ENCODE results near the gene DENND4A. TPM values are rescaled to one million over a fixed set of nuclear protein-coding genes. Genes with fewer than 3 reads are reported as not detected.

Gene DENND4A
- total and polyA plus RNA-seq, 10 of the 15 experiments (the other 5 are each of a cell fraction or from before 2014, with no cell fraction given), result 14.2 to 81.8 (median 34.1) TPM

- no peak for TF ChIP-seq ZBTB11 (CRISPR knock-in tag; IDR thresholded peaks at IDR 0.05)
- TF ChIP-seq BCL3 (IDR thresholded peaks at IDR 0.05; ENCODE audit: borderline replicate concordance, insufficient read depth, low read depth, low read length, poor library complexity, severe bottlenecking), result no peak
- peak; percentile 55; the same call in 1 of the 2 replicates for TF ChIP-seq DPF2 (IDR thresholded peaks at IDR 0.05)
- TF ChIP-seq PAX5 (IDR thresholded peaks at IDR 0.05; ENCODE audit: borderline replicate concordance, low read depth, low read length), result no peak
- 0 out of 2 replicates have a peak, but pooled peaks have one; percentile 17 for TF ChIP-seq NFYB (IDR thresholded peaks at IDR 0.05; ENCODE audit: insufficient read depth, low read depth, low read length)
- TF ChIP-seq CREB1 (IDR thresholded peaks at IDR 0.05; ENCODE audit: low read depth), result no peak
- TF ChIP-seq ZNF274 (IDR thresholded peaks at IDR 0.05; ENCODE audit: insufficient read depth, insufficient read length), result no peak
- no peak for TF ChIP-seq SRF (IDR thresholded peaks at IDR 0.05; ENCODE audit: low read depth in 2 of 2, low read length in 2 of 2)
- no peak for TF ChIP-seq IRF4 (IDR thresholded peaks at IDR 0.05; ENCODE audit: low read depth, low read length)
- TF ChIP-seq RELB (IDR thresholded peaks at IDR 0.05; ENCODE audit: low read depth), result peak; percentile 33; the same call in 1 of the 2 replicates
- TF ChIP-seq KDM1A (IDR thresholded peaks at IDR 0.05; ENCODE audit: borderline replicate concordance), result no peak
- TF ChIP-seq ZNF384 (IDR thresholded peaks at IDR 0.05; ENCODE audit: borderline replicate concordance, low read depth, low read length), result no peak
- TF ChIP-seq TCF3 (IDR thresholded peaks at IDR 0.05; ENCODE audit: borderline replicate concordance, insufficient read depth, low read depth, low read length), result no peak
- no peak for TF ChIP-seq BRCA1 (IDR thresholded peaks at IDR 0.05; ENCODE audit: low read depth, low read length)
- no peak for TF ChIP-seq FOXK2 (IDR thresholded peaks at IDR 0.05)
- no peak for TF ChIP-seq ZNF24 (IDR thresholded peaks at IDR 0.05)
- no peak for TF ChIP-seq ZBTB4 (CRISPR knock-in tag; IDR thresholded peaks at IDR 0.05)
- no peak for TF ChIP-seq MAX (IDR thresholded peaks at IDR 0.05; ENCODE audit: low read depth, low read length)
- no peak for TF ChIP-seq SUZ12 (IDR thresholded peaks at IDR 0.05; ENCODE audit: unreplicated experiment)
Measured at GRCh38 chr15:65832549-65833364, 40.7 kb upstream of the DENND4A start (continued).

All from GM12878 (cell line).